ENCODE results near the gene ROGDI.
A peak's percentile ranks its signal among the peaks of the same experiment; 100 is the strongest.

Gene ROGDI

DNA sequence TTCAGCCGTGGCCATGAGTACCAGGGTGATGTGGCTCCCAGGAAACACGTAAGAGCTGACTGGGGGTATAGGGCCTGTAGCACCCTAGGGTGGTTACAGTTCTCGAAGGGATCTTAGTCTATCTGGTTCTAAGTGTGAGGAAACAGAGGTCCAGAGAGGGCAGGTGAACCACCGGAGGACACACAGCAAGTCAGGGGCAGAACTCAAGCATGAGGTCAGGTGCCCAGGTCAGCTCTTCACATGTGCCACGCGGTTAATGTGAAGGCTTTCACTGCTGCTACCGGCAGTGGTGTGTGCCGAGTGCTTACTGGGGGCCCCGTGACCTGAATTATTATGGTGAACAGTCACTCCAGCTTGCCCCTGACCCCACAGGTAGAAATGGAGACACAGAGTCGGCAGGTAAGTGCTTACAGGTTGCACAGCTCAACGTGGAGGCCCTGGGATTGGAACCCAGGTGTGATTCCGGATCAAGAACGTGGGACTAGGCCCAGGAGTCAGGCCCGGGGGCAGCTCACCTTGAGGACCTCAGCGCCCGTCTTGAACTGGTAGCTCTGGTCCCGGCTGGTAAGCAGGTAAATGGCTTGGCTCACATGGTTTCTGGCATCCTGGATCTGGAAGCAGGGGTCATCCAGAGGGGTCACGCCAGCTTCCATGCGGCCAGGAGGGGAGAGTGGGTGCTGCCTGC lies 3.1 kb downstream of the ROGDI start:
- DNase-seq (ENCODE audit: low read depth) = no peak
- no peak for TF ChIP-seq CTCF (IDR thresholded peaks at IDR 0.05; ENCODE audit: insufficient read depth, low read depth, low read length, missing control alignments)
- H3K4me3 ChIP-seq (ENCODE audit: low read length) = no peak overlapping the region

DNA sequence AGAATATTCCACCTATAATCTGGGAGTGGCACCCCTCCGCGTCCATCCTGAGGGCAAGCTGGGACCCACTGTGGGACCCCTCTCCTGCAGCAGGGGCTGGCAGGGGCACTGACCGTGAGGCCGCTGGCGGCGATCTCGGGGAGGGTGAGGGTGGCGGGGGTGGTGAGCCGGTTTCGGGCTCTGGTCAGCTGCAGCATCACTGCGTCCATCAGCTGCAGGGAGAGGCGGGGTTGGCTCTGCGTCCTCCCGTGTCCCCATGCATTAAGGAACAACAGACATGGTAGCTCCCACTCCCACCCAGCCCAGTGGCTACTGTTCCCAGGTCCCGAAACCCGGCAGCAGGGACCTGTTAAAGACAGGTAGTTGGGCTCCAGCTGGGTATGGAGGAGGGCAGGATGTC lies 4.0 kb downstream of the ROGDI start:
- TF ChIP-seq CTCF (IDR thresholded peaks at IDR 0.05; ENCODE audit: insufficient read depth, low read depth, low read length, missing control alignments) = no peak
- H3K4me3 ChIP-seq (ENCODE audit: low read length) = no peak overlapping the region
- DNase-seq (ENCODE audit: low read depth) = no peak

DNA sequence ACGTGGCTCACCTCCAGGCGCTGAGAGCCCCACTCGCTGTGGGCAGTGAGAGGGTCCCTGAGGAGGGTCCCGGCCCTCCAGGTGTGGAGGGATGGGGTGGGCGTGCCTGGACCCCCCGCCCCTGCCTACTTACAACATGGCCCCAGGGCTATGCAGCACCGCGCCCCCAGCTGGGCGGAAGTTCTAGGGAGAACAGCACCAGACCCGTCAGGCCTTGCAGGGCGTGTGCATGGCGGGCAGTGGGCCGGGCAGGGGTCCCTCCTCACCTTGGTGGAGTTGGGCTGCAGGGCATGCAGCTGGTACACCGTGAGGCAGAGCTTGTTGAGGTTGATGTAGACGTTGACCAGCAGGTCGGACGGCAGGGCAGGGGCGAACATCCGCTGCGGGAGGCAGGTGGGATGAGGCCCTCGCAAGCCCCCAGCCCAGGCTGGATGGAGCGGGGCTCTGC lies 4.6 kb downstream of the ROGDI start:
- TF ChIP-seq CTCF (IDR thresholded peaks at IDR 0.05; ENCODE audit: insufficient read depth, low read depth, low read length, missing control alignments) = no peak
- DNase-seq (ENCODE audit: low read depth) = no peak

DNA sequence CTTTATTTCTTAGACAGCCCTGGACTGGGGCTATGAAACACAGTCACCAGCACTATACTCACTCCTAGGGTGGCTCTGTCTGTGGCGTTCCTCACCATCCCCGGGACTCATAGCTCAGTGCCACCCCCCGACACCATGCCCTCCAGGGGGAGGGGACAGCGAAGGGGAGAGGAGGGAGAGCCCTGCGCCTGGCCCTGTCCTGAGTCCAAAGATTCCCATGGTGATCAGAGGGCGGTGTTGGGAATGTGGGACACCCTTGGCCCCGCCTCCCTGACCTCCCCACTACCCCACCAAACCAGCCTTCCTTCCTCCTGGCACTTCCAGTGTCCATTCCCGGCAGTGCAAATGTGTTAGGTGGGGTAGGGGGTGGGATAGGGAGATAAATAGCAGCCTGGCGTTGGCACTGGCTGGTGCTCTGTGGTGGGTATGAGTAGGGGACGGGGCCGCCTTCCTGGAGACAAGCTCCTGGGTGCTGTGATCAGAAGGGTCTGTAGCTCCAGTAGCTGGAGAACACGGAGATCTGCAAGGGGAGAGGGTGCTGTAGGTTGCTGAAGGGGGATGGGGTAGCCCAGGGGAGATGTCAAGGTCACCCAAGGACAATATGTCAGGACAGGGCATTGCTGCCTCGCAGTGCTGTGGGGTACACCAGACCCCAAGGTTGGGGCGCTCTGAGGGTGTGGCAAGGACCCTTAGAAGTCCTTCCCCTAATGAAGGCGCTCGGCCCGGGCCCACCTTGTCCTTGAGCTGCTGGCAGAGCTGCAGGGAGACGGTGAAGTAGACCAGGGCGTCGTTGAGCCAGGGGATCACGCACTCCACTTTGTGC lies 5.2 kb downstream of the ROGDI start:
- no peak overlapping the region for H3K4me3 ChIP-seq (ENCODE audit: low read length)
- no peak for DNase-seq (ENCODE audit: low read depth)
- TF ChIP-seq CTCF (IDR thresholded peaks at IDR 0.05; ENCODE audit: insufficient read depth, low read depth, low read length, missing control alignments) = no peak

More for the DNA sequence above, 4.6 kb downstream of the ROGDI start:
- no peak overlapping the region for H3K4me3 ChIP-seq (ENCODE audit: low read length)

GRCh38 chr16:4795828-4796572 lies 6.4 kb downstream of the ROGDI start:
- no peak for TF ChIP-seq CTCF (IDR thresholded peaks at IDR 0.05; ENCODE audit: insufficient read depth, low read depth, low read length, missing control alignments)
- peak overlapping the region; percentile 11 for H3K4me3 ChIP-seq (ENCODE audit: low read length)
- no peak for DNase-seq (ENCODE audit: low read depth)

GRCh38 chr16:4795181-4795827 lies 7.1 kb downstream of the ROGDI start, which contains the start of gene SMIM22:
Gene SMIM22 (plus strand): TSS chr16:4795369. CDS start chr16:4795735, 366 bp downstream.
- TF ChIP-seq CTCF (IDR thresholded peaks at IDR 0.05; ENCODE audit: insufficient read depth, low read depth, low read length, missing control alignments) = no peak
- no peak for DNase-seq (ENCODE audit: low read depth)
- peak within 1 kb of the TSS; percentile 11 for H3K4me3 ChIP-seq (ENCODE audit: low read length)
